ENCODE data around the gene TP53. TPM values are rescaled to one million over a fixed set of nuclear protein-coding genes. Genes with fewer than 3 reads are reported as not detected.

TP53 gene
- 46.6 and 47.7 TPM in 2 replicates for total RNA-seq (2013; cell fraction: nucleolus; rRNA removed)
- total RNA-seq (2014; rRNA removed) (65.9 and 74.6 TPM in 2 replicates), total RNA-seq (2014; rRNA removed; fragmentation: Illumina TruSeq; extraction: Trizol) (34.0 and 38.1 TPM in 2 replicates), total RNA-seq (2021) (162 and 171 TPM in 2 replicates), polyA plus RNA-seq (2011; rRNA removed) (21.0 and 35.6 TPM in 2 replicates), polyA plus RNA-seq (2014; fragmentation: Illumina TruSeq; extraction: Trizol) (75.1 and 98.0 TPM in 2 replicates), polyA plus RNA-seq (2014; fragmentation: Nextera tagmentation; extraction: Ambion mirVana) (10 to 100 TPM; 60.2 to 78.4 TPM), polyA plus RNA-seq (2014; rRNA removed) (56.9 and 66.5 TPM in 2 replicates), polyA plus RNA-seq (2016; fragmentation: Nextera tagmentation; extraction: Ambion mirVana) (10 to 100 TPM; 77.3 to 81.6 TPM), polyA minus RNA-seq (2011; rRNA and poly(A)+ RNA removed) (38.5 and 54.1 TPM in 2 replicates), Bru-seq, nascent RNA (percentile 87 among the genes with signal in this experiment), BruChase-seq, experiment 1, labeled RNA remaining after a 6-hour chase (percentile 90 among the genes with signal in this experiment), BruChase-seq, experiment 2, labeled RNA remaining after a 2-hour chase (percentile 85 among the genes with signal in this experiment)
- polyA plus RNA-seq (2011; ENCODE audit: low read depth), result 52.7 TPM
- 49.8 and 60.6 TPM in 2 replicates for polyA plus RNA-seq (2011; cell fraction: cytosol; rRNA removed)
- polyA plus RNA-seq (2011; cell fraction: nucleus; rRNA removed), result 38.1 and 49.4 TPM in 2 replicates
- 75.7 and 93.3 TPM in 2 replicates for polyA plus RNA-seq (2012)
- 39.0 and 49.3 TPM in 2 replicates for polyA minus RNA-seq (2011; cell fraction: cytosol; rRNA and poly(A)+ RNA removed)
- 16.4 and 30.6 TPM in 2 replicates for polyA minus RNA-seq (2011; cell fraction: nucleus; rRNA and poly(A)+ RNA removed)
- long read RNA-seq, experiment 1, transcript TP53-227 (11 exons, 2,579 nt), result major isoform, 36 of 57 reads
- long read RNA-seq, experiment 1, partial matches to known transcripts, result 6 of 57 reads
- long read RNA-seq, experiment 1, other reads (novel, unspliced or antisense), result 12 of 57 reads
- long read RNA-seq, experiment 2, partial matches to known transcripts, result 5 of 16 reads
- long read RNA-seq, experiment 2, other reads (novel, unspliced or antisense), result 5 of 16 reads

DNA sequence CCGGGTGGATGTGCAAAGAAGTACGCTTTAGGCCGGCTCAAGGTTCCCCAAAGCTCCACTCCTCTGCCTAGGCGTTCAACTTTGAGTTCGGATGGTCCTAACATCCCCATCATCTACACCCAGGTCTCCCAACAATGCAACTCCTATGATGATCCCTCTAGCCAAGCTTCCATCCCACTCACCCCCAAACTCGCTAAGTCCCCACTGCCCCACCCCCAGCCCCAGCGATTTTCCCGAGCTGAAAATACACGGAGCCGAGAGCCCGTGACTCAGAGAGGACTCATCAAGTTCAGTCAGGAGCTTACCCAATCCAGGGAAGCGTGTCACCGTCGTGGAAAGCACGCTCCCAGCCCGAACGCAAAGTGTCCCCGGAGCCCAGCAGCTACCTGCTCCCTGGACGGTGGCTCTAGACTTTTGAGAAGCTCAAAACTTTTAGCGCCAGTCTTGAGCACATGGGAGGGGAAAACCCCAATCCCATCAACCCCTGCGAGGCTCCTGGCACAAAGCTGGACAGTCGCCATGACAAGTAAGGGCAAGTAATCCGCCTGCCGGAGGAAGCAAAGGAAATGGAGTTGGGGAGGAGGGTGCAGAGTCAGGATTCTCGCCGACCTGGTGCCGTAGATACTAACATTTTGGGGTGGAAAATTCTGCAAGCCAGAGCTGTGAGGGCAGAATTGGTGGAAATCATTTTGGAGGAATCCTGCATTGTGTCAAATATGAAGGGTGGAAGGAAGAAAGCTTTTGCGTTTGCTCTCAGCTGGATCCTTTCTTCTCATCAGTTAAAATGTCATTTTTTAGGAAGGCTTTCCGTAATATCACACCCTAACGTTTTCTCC lies at the start of gene TP53:
Gene TP53 (minus strand): TSS at position 419 of the 836 bp plus-strand sequence. CDS start 10,896 bp downstream, outside the sequence.
- H3K4me2 ChIP-seq (ENCODE audit: control insufficient read depth, insufficient read depth), result peak within 1 kb of the TSS; percentile 98
- no peaks in the 10 kb centered on the region for H4K20me1 ChIP-seq (ENCODE audit: control insufficient read depth, insufficient read depth)
- peaks cover 12% of the 10 kb centered on the region for H3K4me1 ChIP-seq (ENCODE audit: control insufficient read depth, insufficient read depth, low read length)
- ChIA-PET RAD21 (ENCODE audit: unreplicated experiment) (interaction anchor here (0.6 to 4.0 kb wide), 36 partner anchors 16 to 696 kb away, joined by 3 to 43 read pairs (median 4); partner anchors contain the start of genes ACAP1, ATP1B2, CD68 and FXR2), CTCF (interaction anchor here (0.6 to 6.4 kb wide), 60 partner anchors 10 to 641 kb away, joined by 3 to 128 read pairs (median 4); partner anchors contain the start of genes ACAP1, EFNB3, FXR2 and MPDU1), SMC1A (ENCODE audit: uncharacterized antibody, unreplicated experiment) (interaction anchor here (0.6 to 5.1 kb wide), 31 partner anchors 8 to 555 kb away, joined by 3 to 42 read pairs (median 4); partner anchors contain the start of genes ATP1B2, MPDU1, NEURL4 and SAT2), POLR2A (interaction anchor here (0.5 to 4.3 kb wide), 41 partner anchors 33 to 641 kb away, joined by 3 to 35 read pairs (median 4); partner anchors contain the start of genes ACAP1, ATP1B2, CD68 and CYB5D1)
- peak within 1 kb of the TSS; percentile 98 for H2AFZ ChIP-seq (ENCODE audit: control insufficient read depth, low read depth, low read length)
- WGBS (ENCODE audit: insufficient coverage, insufficient replicate concordance, low lambda C conversion rate, missing lambda C conversion rate), result 1% methylated on average over 30 of the region's 30 CpGs
- no peaks in the 10 kb centered on the region for H3K27me3 ChIP-seq (replicated peaks in 1 of 2; ENCODE audit: control insufficient read depth in 2 of 2, insufficient read depth in 2 of 2, low read length in 1 of 2)
- peak within 1 kb of the TSS; percentile 92 for H3K4me3 ChIP-seq
- DNase-seq (ENCODE audit: low read depth, low spot score), result peak; percentile 82
- intact Hi-C loops (cut with micrococcal nuclease; ENCODE audit: unreplicated experiment) (loop anchor here (5.0 to 10.0 kb wide), 5 partner anchors 75 to 382 kb away; partner anchors contain the start of genes CYB5D1, EIF5A, FXR2 and NAA38), in situ Hi-C loops (cut with MboI) (no loop called here)
- peak within 1 kb of the TSS; percentile 100 for H3K9ac ChIP-seq (ENCODE audit: control insufficient read depth, insufficient read depth, low read length)
- H3K36me3 ChIP-seq (ENCODE audit: control insufficient read depth in 2 of 2, insufficient read depth in 2 of 2, low read length in 1 of 2), result peaks cover 0 to 9% of the 10 kb centered on the region in 2 experiments; a peak in 1 of 4 replicates
- peak within 1 kb of the TSS; percentile 100 for H3K27ac ChIP-seq (ENCODE audit: control insufficient read depth, insufficient read depth)
- peak; percentile 75 for ATAC-seq
- peak; percentile 81 for FAIRE-seq
- BruUV-seq (replicated peaks), result no TSS peak
- no peaks in the 10 kb centered on the region for H3K9me3 ChIP-seq (replicated peaks; ENCODE audit: control insufficient read depth, insufficient read depth, low read length)
- peaks cover 62% of the 10 kb centered on the region for H3K79me2 ChIP-seq (ENCODE audit: control insufficient read depth, insufficient read depth, low read length)
- TF ChIP-seq, protein P1, sequence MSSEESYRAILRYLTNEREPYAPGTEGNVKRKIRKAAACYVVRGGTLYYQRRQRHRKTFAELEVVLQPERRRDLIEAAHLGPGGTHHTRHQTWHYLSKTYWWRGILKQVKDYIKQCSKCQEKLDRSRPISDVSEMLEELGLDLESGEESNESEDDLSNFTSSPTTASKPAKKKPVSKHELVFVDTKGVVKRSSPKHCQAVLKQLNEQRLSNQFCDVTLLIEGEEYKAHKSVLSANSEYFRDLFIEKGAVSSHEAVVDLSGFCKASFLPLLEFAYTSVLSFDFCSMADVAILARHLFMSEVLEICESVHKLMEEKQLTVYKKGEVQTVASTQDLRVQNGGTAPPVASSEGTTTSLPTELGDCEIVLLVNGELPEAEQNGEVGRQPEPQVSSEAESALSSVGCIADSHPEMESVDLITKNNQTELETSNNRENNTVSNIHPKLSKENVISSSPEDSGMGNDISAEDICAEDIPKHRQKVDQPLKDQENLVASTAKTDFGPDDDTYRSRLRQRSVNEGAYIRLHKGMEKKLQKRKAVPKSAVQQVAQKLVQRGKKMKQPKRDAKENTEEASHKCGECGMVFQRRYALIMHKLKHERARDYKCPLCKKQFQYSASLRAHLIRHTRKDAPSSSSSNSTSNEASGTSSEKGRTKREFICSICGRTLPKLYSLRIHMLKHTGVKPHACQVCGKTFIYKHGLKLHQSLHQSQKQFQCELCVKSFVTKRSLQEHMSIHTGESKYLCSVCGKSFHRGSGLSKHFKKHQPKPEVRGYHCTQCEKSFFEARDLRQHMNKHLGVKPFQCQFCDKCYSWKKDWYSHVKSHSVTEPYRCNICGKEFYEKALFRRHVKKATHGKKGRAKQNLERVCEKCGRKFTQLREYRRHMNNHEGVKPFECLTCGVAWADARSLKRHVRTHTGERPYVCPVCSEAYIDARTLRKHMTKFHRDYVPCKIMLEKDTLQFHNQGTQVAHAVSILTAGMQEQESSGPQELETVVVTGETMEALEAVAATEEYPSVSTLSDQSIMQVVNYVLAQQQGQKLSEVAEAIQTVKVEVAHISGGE (CRISPR knock-in tag; IDR thresholded peaks at IDR 0.05), result no peak
- 0 out of 2 replicates have a peak, but pooled peaks have one; percentile 15 for TF ChIP-seq GATAD2B (conservative IDR thresholded peaks at IDR 0.05; ENCODE audit: low read depth)
- TF ChIP-seq TCF3 (IDR thresholded peaks at IDR 0.05; ENCODE audit: borderline replicate concordance, insufficient read depth, low read depth, low read length), result peak; percentile 86; the same call in 1 of the 2 replicates
- no peak for TF ChIP-seq NR2C2 (IDR thresholded peaks at IDR 0.05; ENCODE audit: borderline replicate concordance, control insufficient read depth, insufficient read length, low read depth)
- TF ChIP-seq FOXM1 (IDR thresholded peaks at IDR 0.05; ENCODE audit: low read depth, low read length), result no peak; the same call in 1 of the 2 replicates
- TF ChIP-seq NFYA (IDR thresholded peaks at IDR 0.05; ENCODE audit: borderline replicate concordance, low read depth, low read length), result no peak
- TF ChIP-seq ZNF384 (IDR thresholded peaks at IDR 0.05; ENCODE audit: borderline replicate concordance, low read depth, low read length), result no peak
- TF ChIP-seq MEF2B (IDR thresholded peaks at IDR 0.05; ENCODE audit: partially characterized antibody, poor library complexity, severe bottlenecking), result no peak
- TF ChIP-seq PAX5 (IDR thresholded peaks at IDR 0.05; ENCODE audit: borderline replicate concordance, low read depth, low read length), result no peak
- TF ChIP-seq JUNB (IDR thresholded peaks at IDR 0.05), result no peak
- 0 out of 2 replicates have a peak, but pooled peaks have one; percentile 58 for TF ChIP-seq CHD2 (IDR thresholded peaks at IDR 0.05; ENCODE audit: borderline replicate concordance, low read depth, low read length)
- TF ChIP-seq ASH2L (IDR thresholded peaks at IDR 0.05; ENCODE audit: borderline replicate concordance, low read depth), result no peak
- TF ChIP-seq NR2C1 (IDR thresholded peaks at IDR 0.05), result peak; percentile 72

Measured in GM12878 (cell line).